Measurements from ENCODE around the gene CCDC24. TPM values are rescaled to one million over a fixed set of nuclear protein-coding genes. Genes with fewer than 3 reads are reported as not detected.

Gene CCDC24
- total RNA-seq, 1 donor from 2014 or later: 9.6 TPM

DNA sequence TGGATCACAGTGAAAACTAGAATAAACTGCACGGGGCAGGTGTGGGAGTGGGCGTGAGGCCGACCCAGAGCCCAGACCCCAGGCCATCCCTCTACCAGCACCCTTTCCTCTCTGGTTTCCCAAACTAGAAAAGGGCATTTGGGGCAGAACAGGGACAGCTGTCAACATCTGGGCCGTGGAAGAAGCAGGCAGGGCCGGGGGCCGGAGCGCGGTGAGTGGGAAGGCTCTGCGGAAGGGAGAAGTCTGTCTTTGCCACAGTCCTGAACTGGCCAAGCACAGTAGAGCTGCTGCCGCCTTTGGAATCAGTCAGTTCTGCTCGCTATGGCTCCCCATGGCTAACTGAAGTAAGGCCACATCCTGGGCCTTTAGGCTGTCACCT is 6.6 kb downstream of the CCDC24 start:
- DNase-seq (ENCODE audit: low read depth): no peak
- no peaks in the 10 kb centered on the region for H3K27me3 ChIP-seq (ENCODE audit: control insufficient read depth, insufficient read depth, low read length)
- no peak overlapping the region for H3K4me3 ChIP-seq (ENCODE audit: low read depth, low read length)
- H3K36me3 ChIP-seq (ENCODE audit: control insufficient read depth, insufficient read depth, low read length): no peaks in the 10 kb centered on the region
- TF ChIP-seq, protein P1, sequence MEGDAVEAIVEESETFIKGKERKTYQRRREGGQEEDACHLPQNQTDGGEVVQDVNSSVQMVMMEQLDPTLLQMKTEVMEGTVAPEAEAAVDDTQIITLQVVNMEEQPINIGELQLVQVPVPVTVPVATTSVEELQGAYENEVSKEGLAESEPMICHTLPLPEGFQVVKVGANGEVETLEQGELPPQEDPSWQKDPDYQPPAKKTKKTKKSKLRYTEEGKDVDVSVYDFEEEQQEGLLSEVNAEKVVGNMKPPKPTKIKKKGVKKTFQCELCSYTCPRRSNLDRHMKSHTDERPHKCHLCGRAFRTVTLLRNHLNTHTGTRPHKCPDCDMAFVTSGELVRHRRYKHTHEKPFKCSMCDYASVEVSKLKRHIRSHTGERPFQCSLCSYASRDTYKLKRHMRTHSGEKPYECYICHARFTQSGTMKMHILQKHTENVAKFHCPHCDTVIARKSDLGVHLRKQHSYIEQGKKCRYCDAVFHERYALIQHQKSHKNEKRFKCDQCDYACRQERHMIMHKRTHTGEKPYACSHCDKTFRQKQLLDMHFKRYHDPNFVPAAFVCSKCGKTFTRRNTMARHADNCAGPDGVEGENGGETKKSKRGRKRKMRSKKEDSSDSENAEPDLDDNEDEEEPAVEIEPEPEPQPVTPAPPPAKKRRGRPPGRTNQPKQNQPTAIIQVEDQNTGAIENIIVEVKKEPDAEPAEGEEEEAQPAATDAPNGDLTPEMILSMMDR (IDR thresholded peaks at IDR 0.05; ENCODE audit: insufficient read depth, low read length, poor library complexity, severe bottlenecking): no peak

DNA sequence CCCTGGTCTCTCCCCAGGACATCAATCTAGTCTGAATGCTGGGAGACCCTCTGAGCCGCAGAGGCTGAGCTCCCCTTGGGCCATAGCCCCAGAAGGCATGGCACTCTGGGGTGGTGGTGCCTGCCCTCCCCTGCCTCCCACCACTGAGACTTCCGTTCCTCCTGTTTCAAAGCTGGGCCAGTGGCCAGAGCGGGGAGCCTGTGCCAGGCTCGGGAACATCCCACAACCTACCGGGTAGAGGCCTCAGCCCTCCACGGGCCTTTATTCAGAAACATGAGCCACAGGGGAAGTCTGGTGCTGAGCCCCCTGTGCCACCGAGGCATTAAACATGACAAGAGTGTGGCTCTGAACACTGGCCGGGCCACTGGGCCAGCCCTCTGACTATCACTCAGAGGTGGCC is 8.1 kb downstream of the CCDC24 start:
- Histone ChIP-seq H3K36me3 (ENCODE audit: control insufficient read depth, insufficient read depth, low read length) (no peaks in the 10 kb centered on the region), H3K4me3 (ENCODE audit: low read depth, low read length) (no peak overlapping the region), H3K27me3 (ENCODE audit: control insufficient read depth, insufficient read depth, low read length) (no peaks in the 10 kb centered on the region)
- no peak for DNase-seq (ENCODE audit: low read depth)
- TF ChIP-seq, protein P1 (IDR thresholded peaks at IDR 0.05; ENCODE audit: insufficient read depth, low read length, poor library complexity, severe bottlenecking): no peak

GRCh38 chr1:44000122-44000665 is 8.8 kb downstream of the CCDC24 start:
- Histone ChIP-seq H3K27me3 (ENCODE audit: control insufficient read depth, insufficient read depth, low read length) (no peaks in the 10 kb centered on the region), H3K4me3 (ENCODE audit: low read depth, low read length) (no peak overlapping the region), H3K36me3 (ENCODE audit: control insufficient read depth, insufficient read depth, low read length) (no peaks in the 10 kb centered on the region)
- no peak for DNase-seq (ENCODE audit: low read depth)
- TF ChIP-seq, protein P1 (IDR thresholded peaks at IDR 0.05; ENCODE audit: insufficient read depth, low read length, poor library complexity, severe bottlenecking): no peak

- no peaks in the 10 kb centered on the region for H3K36me3 ChIP-seq (ENCODE audit: control insufficient read depth, insufficient read depth, low read length)
- no peaks in the 10 kb centered on the region for H3K27me3 ChIP-seq (ENCODE audit: control insufficient read depth, insufficient read depth, low read length)
- H3K4me3 ChIP-seq (ENCODE audit: low read depth, low read length): no peak overlapping the region
- TF ChIP-seq, protein P1 (IDR thresholded peaks at IDR 0.05; ENCODE audit: insufficient read depth, low read length, poor library complexity, severe bottlenecking): no peak
- no peak for DNase-seq (ENCODE audit: low read depth)
Observed at GRCh38 chr1:44002165-44002564, 10.8 kb downstream of the CCDC24 start.

- no peak for DNase-seq (ENCODE audit: low read depth)
- no peaks in the 10 kb centered on the region for H3K36me3 ChIP-seq (ENCODE audit: control insufficient read depth, insufficient read depth, low read length)
- TF ChIP-seq, protein P1 (IDR thresholded peaks at IDR 0.05; ENCODE audit: insufficient read depth, low read length, poor library complexity, severe bottlenecking): peak; percentile 32
- no peak overlapping the region for H3K4me3 ChIP-seq (ENCODE audit: low read depth, low read length)
- H3K27me3 ChIP-seq (ENCODE audit: control insufficient read depth, insufficient read depth, low read length): no peaks in the 10 kb centered on the region
Observed at GRCh38 chr1:44002606-44003157, 11.3 kb downstream of the CCDC24 start.

- DNase-seq (ENCODE audit: low read depth): no peak
- Histone ChIP-seq H3K36me3 (ENCODE audit: control insufficient read depth, insufficient read depth, low read length) (no peaks in the 10 kb centered on the region), H3K4me3 (ENCODE audit: low read depth, low read length) (no peak overlapping the region), H3K27me3 (ENCODE audit: control insufficient read depth, insufficient read depth, low read length) (no peaks in the 10 kb centered on the region)
- TF ChIP-seq, protein P1 (IDR thresholded peaks at IDR 0.05; ENCODE audit: insufficient read depth, low read length, poor library complexity, severe bottlenecking): no peak
Observed at GRCh38 chr1:44008259-44008658, 16.9 kb downstream of the CCDC24 start.
